HG02870 (cell line): ENCODE data around the gene SLC12A7.
"Not testable (repeated sequence)": the region's sequence is repeated elsewhere in the genome, so short reads cannot be mapped to it uniquely, and the experiment has no call there.

ENCODE experiments used
- ATAC-seq: cut with Tn5 transposase; IDR thresholded peaks from one replicate; pipeline ENCODE4 v1.9.1; 2021; ENCODE audit warnings: mild to moderate bottlenecking, moderate library complexity; ENCODE audit not compliant: unreplicated experiment

SLC12A7 gene

DNA sequence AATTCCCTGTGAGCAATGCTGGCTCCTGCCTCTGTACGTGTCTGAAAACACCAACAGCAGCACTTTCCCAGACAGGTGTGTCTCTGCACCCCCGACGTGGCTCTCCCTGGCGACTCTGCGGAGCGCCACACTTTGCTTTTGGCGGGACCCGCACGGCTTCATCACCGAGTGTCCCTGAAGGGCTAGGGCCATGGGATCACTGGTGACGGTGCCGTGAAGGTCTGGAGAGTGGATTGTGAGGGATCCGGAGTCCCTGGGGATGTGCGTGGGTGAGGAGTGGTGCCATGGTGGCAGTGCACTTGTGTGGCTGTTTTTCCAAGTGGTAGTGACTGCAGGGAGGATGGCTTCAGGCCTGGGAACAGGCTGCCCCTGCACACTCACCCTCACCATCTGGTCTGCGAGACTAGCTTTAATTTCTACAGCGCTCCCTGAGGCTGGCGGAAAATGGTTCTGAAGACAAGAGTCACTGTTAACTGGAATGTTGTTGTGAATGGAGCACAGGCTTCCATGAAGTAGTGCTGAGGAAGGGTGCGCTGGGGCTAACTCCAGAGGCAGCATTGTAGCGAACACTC is 100.0 kb downstream of the SLC12A7 start:
- no peak for ATAC-seq

DNA sequence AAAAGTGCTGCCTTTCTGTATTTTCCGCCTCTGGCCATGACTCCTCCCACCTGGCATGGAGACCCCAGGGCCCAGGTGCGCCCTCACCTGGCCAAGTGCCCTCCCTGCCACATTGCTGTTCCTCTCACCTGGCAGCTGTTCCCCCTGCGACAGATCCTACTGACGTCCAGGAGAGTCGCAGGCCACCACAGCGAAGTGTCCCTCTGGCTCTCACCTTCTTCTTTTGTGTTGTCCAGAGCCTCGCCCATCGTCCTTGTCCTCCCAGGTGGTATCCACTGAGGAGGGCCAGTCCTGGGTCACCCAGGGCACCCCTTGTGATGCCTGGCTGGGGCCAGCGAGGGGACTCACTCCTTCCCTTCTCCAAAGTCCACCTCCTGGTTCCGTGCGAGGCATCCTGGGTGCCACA is 100.6 kb downstream of the SLC12A7 start:
- no peak for ATAC-seq

DNA sequence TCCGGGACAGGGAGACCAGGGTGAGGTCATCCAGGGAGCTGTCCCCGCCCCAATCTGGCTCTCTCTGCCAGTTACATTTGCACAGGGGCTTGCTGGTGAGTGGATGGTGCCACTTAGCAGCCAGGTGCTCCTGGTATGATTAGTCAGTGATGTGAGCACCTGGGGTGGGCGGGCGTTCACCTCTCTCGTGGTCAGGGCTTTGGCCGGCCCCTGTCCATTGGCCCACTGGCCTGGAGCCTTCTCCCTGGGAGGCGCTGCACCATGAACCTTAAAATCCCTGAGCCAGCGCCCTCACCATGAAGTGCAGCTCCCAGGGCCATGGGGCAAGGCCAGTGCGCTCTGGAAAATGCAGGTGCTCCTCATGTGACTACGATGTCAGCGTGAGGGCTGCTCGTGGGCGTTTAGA is 101.2 kb downstream of the SLC12A7 start:
- ATAC-seq: no peak

DNA sequence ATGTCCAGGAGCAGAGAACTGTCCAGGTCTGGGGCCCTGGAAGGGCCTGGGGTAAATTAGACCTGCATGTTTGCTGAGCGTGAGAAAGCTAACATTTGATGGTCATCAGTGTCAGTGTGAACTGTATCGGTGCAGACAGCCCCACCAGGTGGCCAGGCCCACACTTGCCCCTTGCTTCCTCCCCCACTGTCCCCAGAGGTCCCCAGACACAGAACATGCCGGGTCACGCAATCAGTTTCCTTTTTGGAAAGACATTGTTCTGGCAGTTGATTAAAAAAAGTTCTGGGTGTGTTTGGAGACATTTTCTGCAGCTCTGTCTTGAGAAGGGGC is 101.7 kb downstream of the SLC12A7 start:
- ATAC-seq: no peak

DNA sequence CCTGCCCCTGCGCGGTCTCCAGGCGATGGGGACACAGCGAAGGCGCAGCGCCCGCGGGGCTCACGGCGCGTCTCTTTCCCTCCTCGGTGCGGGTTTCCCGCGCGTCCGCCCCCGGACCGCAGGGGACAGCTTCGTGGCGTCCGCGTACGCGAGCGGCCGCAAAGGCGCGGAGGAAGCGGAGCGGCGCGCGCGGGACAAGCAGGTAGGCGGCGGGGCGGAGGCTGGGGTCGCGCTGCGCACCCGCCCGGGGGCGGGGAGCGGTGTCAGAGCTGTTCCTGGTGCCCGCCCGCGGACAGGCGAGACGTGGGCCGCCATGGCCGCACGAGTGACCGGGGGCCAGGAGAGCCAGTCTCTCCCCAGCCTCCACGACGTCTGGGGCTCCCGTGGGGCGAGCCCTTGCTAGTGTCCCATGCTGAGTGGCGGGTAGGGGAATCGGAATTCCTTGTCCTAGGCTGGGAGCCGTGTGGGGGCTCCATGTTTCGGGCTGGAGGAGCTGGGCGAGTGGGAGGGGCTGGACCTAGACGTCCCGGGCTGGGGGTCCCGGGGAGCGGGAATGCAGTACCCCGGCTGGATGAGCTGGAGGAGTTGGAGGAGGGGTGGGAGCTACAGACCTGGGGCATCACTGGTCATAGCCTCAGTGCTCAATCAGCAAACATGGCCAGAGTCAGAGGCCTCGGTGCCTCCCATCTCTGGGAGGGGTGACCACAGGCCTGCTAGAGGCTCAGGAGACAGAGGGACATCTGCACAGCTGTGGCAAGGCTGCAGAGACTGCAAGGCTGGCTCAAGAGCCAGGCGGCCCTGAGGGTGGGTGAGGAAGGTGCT is 102.3 kb downstream of the SLC12A7 start:
- ATAC-seq: no peak

DNA sequence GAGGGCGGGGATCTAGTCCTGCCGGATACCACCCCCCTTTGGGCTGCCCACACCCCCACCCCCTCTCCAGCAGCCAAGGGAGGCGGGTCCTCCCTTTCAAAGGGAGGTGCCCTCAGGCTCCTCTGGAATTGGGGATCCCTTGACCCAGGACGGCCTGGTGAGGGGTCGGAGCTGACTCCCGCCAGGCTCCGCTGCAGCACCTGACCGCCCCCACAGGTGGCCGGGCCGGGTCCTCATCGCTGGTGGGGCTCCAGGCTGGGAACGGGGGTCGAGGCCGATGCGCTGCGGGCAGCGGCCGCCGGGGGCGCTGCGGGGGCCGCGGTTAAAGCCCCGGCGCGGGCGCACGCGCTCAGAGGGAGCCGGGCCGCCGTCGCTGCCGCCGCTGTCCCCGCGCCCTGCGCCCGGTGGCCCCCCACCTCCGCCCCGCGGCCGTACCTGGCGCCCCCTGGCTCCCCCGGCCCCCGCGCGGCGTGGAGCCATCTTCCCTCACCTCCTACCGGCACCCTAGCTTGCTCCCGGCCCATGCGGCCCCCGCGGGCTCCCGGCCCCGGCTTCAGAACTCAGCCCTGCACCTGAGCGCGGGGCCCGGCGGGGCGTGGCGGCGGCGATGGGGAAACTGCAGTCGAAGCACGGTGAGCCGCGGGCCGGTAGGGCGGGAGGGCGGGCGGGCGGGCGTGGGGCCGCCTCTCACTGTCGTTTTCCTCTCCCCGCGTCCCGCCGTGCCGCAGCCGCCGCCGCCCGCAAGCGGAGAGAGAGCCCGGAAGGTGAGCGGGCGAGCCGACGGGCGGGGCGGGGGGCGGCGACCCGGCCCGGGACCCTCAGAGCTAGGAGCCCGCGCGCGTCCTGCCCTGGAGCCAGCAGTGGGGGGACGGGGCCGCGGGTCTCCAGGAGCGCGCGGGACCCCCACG is 103.2 kb downstream of the SLC12A7 start, which contains the start of gene NKD2:
Gene NKD2 (plus strand): TSS at position 352 of the 908 bp plus-strand sequence. CDS start 256 bp downstream, at position 608.
- no peak for ATAC-seq

DNA sequence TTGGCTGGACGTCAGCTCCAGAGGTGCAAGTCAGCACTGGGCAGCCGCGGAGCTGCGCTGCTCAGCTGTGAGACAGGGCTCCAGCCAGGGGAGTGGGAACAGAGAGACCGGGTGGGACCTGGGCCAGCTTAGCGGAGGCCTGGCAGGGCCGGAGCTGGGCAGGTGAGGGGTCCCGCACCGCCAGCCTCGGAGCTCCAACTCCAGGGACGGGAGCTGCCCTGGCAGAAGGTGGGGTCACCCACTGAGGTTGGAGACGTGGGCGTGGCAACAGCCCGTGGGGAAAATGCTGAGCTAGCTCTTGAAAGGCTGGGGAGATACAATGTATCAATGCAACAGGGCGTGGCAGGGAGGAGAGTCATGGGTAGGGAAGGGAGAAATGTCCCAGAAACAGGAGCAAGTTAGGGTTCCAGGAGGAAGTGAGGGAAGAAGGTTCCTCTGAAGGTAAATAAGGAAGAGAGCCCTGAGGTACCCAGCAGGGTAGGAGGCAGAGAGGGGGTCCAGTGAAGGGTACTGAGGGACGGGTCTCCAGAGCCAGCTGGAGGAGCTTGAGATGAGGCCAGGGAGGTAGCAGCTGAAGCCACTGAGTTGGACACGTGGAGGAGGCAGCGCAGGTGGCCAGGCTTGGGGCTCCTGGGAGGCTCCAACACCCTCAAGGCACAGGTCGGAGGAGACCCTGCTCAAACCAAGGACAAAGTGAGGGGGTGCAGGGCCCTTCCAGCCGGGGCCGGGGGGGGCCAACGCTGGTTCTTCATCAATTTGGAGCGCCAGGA is 104.0 kb downstream of the SLC12A7 start:
- no peak for ATAC-seq

DNA sequence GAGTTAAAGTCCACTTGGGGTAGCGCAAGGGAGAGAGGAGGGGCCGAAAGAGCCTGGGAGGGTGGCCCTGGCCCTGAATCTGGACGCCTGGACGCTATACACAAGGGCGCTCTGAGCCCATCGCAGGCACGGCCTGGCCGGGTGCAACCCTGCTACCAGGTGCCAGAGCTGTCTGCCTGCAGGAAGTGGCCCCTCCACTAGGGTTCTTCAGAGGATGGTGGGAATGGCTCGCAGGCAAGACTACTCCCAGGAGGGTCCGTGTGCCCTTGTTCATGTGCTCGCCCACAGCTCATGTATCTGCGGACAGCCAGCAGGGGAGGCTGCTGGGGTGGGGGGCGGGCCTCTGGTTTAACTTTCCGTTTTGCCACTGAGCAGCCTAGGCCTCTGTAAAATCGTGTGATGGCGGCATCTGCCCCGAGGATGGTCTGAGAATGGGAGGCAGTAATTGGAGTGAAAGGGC is 104.6 kb downstream of the SLC12A7 start:
- no peak for ATAC-seq

DNA sequence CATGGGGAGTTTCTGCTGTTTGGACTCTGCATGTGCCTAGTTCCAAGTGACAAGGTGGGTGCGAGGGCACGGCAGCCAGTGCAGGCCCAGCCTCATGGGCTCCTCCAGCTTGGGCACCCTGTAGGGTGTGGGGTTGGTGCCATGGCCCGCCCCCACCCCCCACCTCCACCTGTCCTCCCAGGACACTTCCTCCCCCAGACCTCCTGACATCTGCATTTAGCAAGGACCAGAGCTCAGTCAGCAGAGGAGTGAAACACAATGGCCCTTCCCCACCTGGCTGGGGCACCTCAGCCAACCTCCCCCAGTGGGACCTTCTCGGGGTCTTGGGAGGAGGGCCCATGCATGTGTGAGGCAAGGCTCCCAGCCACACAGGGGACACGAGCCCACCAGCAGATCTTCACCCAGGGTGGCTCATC is 105.2 kb downstream of the SLC12A7 start:
- no peak for ATAC-seq

DNA sequence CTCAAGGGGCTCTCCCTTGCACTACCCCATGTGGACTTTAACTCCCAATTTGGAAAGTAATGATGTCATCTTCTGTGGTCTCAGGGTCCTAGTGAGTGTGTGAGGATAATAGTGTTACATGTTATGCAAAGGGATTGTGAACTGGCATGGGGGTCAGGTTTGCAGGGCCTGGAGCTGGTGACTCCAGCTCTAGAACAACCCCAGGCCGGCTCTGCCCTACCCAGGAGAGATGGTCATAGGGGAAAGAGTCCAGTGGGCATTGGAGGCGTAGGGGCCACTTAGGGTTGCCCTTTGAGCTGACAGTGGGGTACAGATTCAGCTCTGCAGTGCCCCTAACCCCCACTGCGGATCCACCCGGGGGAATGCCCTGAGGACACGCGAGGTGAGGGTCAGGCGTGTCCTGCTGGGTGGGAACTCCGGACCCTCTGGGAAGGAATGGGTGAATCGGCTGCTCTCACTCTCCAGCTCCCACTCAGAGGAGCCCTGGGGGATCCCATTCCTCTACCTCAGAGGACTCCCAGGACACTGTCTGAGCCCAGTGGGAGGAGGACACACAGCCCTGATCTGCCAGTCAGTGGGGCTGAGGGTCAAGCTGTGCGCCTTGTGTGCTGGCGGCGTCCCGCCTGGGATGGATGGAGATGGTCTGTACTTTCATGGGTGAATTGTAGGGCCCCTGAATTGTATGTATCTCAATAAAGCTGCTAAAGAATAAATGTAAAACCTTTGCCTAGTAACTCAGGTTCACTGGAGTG is 105.8 kb downstream of the SLC12A7 start:
- no peak for ATAC-seq

DNA sequence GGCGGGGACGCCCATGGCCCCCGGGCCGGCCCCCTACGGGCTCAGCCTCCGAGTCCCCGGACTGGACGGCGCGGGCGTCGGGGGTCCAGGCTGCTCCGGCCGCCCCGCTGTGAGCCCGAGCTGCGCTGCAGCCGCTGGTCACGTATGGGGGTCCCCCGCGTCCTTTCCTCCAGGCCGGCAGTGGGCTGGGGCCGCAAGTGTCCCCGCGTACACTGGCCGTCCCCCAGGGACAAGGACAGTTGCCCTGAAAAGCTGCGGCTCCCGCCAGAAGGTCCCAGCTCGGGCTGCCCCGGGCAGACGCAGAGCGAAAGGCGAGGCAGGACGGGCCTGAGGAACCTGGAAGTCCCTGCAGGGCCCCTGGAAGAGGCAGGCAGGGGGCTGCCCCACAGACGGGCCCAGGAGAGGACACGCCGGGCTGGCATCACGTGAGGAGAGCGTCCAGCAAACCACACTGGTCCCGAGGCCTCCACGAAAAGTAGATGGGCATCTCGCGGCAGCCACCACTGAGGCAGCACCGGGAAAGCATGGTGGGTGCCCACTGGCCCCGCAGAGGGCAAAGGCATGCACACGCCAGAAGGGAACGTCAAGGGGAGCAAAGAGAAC is 106.5 kb downstream of the SLC12A7 start:
- no peak for ATAC-seq

DNA sequence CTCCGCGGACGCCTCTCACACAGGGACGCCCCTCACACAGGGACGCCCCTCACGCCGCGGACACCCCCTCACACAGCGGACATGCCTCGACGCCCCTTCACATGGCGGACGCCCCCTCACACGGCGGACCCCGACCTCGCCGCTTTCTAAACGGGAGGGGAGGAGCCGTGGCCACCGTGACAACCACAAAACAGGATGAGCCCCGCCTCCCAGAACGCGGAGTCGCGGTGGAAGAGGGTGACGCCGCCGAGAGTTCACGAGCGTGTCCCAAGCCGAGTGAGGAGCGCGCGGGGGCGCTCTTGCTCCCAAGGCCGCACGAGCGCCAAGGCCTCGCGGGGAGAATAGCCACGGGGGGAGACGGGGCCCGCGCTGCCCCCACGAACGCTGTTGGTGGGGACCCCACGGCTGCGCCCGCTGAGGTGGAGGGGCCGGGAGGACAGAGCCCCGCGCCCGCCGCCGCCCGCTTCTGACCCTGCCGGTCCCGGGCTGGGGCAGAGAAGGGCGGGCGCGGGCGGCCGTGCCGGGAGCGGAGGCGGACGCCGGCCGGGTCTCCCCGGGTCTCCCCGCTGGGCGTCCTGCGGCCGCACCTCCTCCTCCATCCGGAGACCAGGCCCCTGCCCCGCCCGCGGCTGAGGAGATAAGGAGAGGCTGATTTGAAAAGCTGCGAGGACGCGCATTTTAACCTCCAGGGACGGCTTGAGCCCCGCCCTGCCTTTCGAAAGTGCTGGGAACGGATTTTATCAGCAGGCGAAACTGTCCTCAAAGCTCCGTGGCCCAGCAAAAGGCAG is 107.2 kb downstream of the SLC12A7 start:
- no peak for ATAC-seq

DNA sequence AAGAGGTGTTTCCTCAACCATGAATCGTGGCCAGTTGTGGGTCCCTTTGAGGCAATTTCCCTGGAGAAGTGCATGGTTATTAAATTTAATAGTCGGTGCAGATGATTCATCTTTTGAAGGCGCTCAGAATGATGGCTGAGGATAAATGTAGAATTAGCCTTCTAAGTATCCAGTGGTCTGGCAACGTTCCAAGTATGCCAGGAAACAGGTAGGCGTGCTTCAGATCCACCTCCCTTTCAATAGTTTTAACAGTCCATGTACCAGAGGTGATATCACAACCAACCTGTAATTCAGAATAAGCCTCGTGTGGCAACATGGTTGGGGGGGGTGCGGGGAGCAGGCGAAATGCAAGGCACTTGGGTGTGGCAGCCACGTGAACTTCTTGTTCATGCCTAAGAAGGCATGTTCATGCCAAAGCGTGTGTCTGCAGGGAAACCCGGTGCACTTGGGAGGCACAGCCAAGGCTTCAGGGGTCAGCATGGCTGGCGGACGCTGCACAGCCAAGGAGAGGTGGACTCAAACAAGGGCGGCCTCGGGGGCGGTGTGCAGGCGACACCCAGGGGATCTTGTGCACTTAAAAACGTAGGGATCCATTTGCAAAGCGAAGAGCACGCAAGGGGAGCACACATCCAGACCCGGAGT is 108.4 kb downstream of the SLC12A7 start:
- ATAC-seq: no peak

DNA sequence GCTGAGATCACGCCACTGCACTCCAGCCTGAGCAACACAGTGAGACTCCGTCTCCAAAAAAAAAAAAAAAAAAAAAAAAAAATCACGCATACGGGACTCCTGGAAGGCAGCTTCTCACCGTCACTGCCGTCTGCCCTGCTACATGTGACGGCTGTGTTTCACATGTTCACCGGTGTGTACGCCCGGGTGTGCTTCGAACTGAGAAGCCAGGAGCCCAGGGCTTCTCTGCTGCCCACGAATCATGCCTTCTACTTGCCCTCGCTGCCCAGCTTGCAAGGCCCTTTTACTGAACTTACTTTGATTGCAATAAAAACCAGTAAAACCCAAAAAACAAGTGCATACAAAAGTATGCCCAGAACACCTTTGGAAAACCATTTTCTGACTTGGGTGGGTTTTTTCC is 109.0 kb downstream of the SLC12A7 start:
- no peak for ATAC-seq

DNA sequence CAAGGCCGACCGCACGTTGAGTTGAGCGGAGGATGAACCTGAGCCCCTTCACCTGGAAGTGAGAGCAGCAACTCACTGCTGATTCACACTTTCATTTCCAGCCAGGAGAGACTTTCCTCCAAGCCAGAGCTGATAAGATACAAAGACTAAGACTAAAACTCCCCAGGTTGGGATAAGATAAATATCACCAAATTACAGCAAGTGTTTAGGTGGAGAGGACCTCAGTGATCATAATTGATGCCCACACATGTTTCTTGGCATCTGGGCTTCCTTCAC is 109.7 kb downstream of the SLC12A7 start:
- no peak for ATAC-seq

DNA sequence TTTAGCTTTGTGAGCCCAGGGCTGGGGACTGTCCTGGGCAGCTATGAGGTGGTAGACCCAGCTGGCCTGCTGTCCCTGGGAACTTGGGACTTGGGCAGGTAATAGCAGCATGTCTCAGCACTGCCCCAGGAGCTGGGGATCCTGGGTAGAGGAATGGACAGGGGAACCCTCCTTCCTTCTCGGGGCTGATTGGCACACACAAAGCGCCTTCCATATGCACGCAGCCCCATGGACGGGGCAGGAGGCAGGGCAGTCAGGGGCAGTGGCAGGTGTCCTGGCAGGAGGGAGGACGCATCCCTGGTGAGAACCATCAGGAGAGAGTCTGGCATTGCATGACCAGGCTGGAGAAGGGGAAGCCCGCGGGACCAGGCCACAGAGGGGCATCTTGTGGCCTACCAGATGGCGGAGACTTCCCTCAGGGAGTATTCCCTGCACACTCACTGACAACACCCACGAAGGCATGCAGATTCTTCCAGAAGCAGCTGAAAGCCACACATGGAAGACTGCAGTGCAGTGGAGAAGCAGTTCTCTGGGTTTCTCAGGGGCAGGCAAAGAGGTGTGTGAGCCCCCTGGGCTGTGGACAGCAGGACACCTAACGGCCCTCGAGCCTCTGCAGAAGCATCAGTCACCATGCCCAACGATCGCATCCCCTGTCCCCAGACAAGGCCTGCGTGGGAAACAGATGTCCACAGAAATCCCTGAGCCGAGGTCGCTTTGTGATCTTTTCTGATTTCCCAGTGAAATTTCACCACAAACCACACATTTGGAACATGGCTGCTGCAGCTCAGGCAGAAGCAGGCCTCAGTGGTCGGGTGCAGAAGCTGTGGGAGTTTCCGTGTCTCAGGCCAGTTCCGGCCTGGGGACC is 110.2 kb downstream of the SLC12A7 start:
- ATAC-seq: no peak

DNA sequence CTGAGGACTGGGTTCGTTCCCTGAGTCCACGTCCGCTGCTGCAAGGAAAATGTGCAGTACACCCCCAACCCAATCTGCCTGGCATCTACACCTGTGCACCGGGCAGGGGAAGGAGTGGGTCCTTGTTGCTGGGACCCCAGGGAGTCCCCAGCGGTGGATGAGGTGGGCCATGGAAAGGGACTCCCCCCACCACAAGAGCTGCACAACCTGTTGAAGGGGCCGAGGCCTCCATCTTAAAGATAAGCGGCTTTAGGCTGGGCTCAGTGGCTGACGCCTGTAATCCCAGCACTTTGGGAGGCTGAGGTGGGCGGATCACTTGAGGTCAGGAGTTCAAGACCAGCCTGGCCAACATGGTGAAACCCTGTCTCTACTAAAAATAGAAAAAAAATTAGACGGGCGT is 111.0 kb downstream of the SLC12A7 start:
- ATAC-seq: not testable (repeated sequence)
